CD4-positive, CD25-positive, alpha-beta regulatory T cell (primary cell): Measurements from ENCODE around the gene VRK3. TPM values are rescaled to one million over a fixed set of nuclear protein-coding genes. Genes with fewer than 3 reads are reported as not detected.

Source experiments
- ATAC-seq, 2 donors: fragments of 150-1000 bp; cut with Tn5 transposase; one replicate each; pipeline ENCODE4 v1.10.0; 2021; ENCODE audit warnings: low read depth in 2 of 2, moderate number of reproducible peaks in 2 of 2, moderate library complexity in 1 of 2
- DNase-seq, 3 donors: peaks; one replicate each; pipeline versions ENCODE4 v3.0.0 to v3.0.0-alpha.2; 2012 to 2022; ENCODE audit warnings: mixed read lengths in 1 of 3
- H3K27ac ChIP-seq: one replicate; pipeline ENCODE4 v1.7.0; 2013; ENCODE audit warnings: mild to moderate bottlenecking, low read length; ENCODE audit not compliant: insufficient read depth, poor library complexity, severe bottlenecking
- H3K27me3 ChIP-seq: one replicate; pipeline ENCODE4 v1.7.0; 2013; ENCODE audit warnings: low read length; ENCODE audit not compliant: control insufficient read depth, insufficient read depth
- H3K36me3 ChIP-seq: one replicate; pipeline ENCODE4 v1.7.0; 2013; ENCODE audit warnings: mild to moderate bottlenecking, low read length, moderate library complexity; ENCODE audit not compliant: control insufficient read depth, insufficient read depth
- H3K4me1 ChIP-seq: 2 replicates; pipeline ENCODE4 v1.7.0; 2013; ENCODE audit warnings: mild to moderate bottlenecking, low read length; ENCODE audit not compliant: insufficient read depth, control insufficient read depth, poor library complexity, severe bottlenecking
- H3K4me3 ChIP-seq: one replicate; pipeline ENCODE4 v1.7.0; 2013; ENCODE audit warnings: low read depth, mild to moderate bottlenecking, low read length, moderate library complexity
- H3K9me3 ChIP-seq, 2 experiments: 1 replicate in 1 of 2; 2 replicates in 1 of 2; pipeline ENCODE4 v1.7.0; 2013; ENCODE audit warnings: low read length in 2 of 2, mild to moderate bottlenecking in 1 of 2, moderate library complexity in 1 of 2; ENCODE audit not compliant: control insufficient read depth in 2 of 2
- H3K27ac Mint-ChIP-seq, 3 donors: one replicate each; pipeline ENCODE4 v1.8.0; 2020 to 2022; ENCODE audit warnings: mild to moderate bottlenecking in 3 of 3, mixed read lengths in 3 of 3, moderate library complexity in 2 of 3
- H3K27me3 Mint-ChIP-seq: one replicate; pipeline ENCODE4 v1.8.0; 2022; ENCODE audit warnings: mild to moderate bottlenecking, mixed read lengths
- H3K36me3 Mint-ChIP-seq: one replicate; pipeline ENCODE4 v1.8.0; 2020; ENCODE audit warnings: mixed read lengths
- H3K4me1 Mint-ChIP-seq, 4 donors: one replicate each; pipeline ENCODE4 v1.8.0; 2020 to 2022; ENCODE audit warnings: mixed read lengths in 4 of 4, mild to moderate bottlenecking in 1 of 4
- H3K4me3 Mint-ChIP-seq, 4 donors: one replicate each; pipeline ENCODE4 v1.8.0; 2020 to 2022; ENCODE audit warnings: mild to moderate bottlenecking in 4 of 4, mixed read lengths in 4 of 4, moderate library complexity in 3 of 4
- H3K9me3 Mint-ChIP-seq, 7 donors: one replicate each; pipeline ENCODE4 v1.8.0; 2020 to 2022; ENCODE audit warnings: mixed read lengths in 7 of 7, mild to moderate bottlenecking in 3 of 7, moderate library complexity in 2 of 7
- polyA plus RNA-seq, 4 donors: library from polyadenylated mRNA; unstranded; fragments of 300-500 nt; fragmentation: Illumina TruSeq; gene quantifications; one replicate each; pipeline ENCODE4 v1.2.3, GENCODE V29; 2021
- total RNA-seq: library from RNA; stranded (reverse); gene quantifications from one replicate; pipeline ENCODE4 v1.2.3, GENCODE V29; 2022

VRK3 gene
- total and polyA plus RNA-seq, 5 donors from 2014 or later = 87.9 to 99.9 (median 94.4) TPM

DNA sequence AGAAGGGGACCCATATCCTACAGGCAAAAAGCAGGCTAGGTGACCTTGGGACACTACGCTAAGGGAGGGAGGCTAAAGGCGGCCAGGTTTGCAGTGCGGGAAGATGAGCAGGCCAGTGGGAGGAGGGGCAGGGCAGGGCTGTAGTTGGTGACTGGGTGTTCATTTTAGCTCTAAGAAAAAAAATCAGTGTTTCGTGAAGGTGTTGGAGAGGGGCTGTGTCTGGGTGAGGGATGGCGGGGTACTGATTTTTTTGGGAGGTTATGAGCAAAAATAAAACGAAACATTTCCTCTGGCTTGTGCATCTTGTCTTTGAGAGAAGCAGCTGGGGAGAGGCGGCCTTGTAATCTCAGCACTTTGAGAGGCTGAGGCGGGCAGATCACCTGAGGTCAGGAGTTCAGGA, 91.5 kb downstream of the VRK3 start:
- peaks cover 6 to 52% (median 34%) of the 10 kb centered on the region in 4 donors for H3K4me1 Mint-ChIP-seq
- Histone ChIP-seq H3K36me3 (no peaks in the 10 kb centered on the region), H3K27me3 (no peaks in the 10 kb centered on the region), H3K9me3 (no peaks in the 10 kb centered on the region), H3K4me3 (no peak overlapping the region), H3K27ac (no peak overlapping the region), H3K4me1 (peaks cover 42% of the 10 kb centered on the region)
- ATAC-seq (no peak), DNase-seq (no peak)
- H3K9me3 Mint-ChIP-seq = no peaks in the 10 kb centered on the region
- H3K4me3 Mint-ChIP-seq = peak overlapping the region; percentile 68 to 87 (median 82)
- peaks cover 11% of the 10 kb centered on the region for H3K27me3 Mint-ChIP-seq
- H3K27ac Mint-ChIP-seq = peak overlapping the region in 2 of 3 donors; percentile 75 to 95
- H3K36me3 Mint-ChIP-seq = no peaks in the 10 kb centered on the region

DNA sequence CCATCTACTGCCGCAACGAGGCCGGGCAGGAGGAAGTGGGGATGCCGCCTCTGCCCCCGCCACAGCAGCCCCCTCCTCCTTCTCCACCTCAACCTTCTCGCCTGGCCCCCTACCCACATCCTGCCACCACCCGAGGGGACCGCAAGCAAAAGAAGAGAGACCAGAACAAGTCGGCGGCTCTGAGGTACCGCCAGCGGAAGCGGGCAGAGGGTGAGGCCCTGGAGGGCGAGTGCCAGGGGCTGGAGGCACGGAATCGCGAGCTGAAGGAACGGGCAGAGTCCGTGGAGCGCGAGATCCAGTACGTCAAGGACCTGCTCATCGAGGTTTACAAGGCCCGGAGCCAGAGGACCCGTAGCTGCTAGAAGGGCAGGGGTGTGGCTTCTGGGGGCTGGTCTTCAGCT, 92.4 kb downstream of the VRK3 start:
- peak overlapping the region in 1 of 3 donors; percentile 80 for H3K27ac Mint-ChIP-seq
- Histone ChIP-seq H3K4me1 (peaks cover 46% of the 10 kb centered on the region), H3K4me3 (no peak overlapping the region), H3K36me3 (no peaks in the 10 kb centered on the region), H3K9me3 (no peaks in the 10 kb centered on the region), H3K27me3 (no peaks in the 10 kb centered on the region), H3K27ac (no peak overlapping the region)
- peak; percentile 15 to 86 (median 60) for DNase-seq
- H3K36me3 Mint-ChIP-seq = no peaks in the 10 kb centered on the region
- peak overlapping the region; percentile 74 to 87 (median 83) for H3K4me3 Mint-ChIP-seq
- ATAC-seq = peak in 1 of 2 donors; percentile 14
- H3K27me3 Mint-ChIP-seq = peaks cover 16% of the 10 kb centered on the region
- H3K4me1 Mint-ChIP-seq = peaks cover 6 to 59% (median 41%) of the 10 kb centered on the region in 4 donors
- no peaks in the 10 kb centered on the region for H3K9me3 Mint-ChIP-seq

DNA sequence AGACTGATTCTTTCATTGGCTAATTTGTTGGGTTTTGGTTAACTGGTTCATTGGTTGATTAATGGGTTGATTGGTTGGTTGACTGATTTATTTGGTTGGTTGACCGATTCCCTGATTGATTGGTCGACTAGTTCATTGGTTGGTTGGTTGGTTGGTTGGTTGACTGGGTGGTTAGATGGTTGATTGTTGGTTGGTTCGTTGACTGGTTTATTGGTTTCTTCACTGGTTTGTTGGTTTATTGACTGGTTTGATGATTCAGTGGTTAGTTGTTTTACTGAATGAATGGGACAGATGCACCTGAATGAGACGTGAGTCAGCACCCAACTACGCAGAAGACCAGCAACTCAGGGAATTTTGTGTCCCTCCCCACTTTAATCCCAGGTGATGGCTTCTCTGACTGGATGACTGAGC, 93.1 kb downstream of the VRK3 start:
- H3K9me3 ChIP-seq = no peaks in the 10 kb centered on the region
- Mint-ChIP-seq H3K4me1 (peaks cover 11 to 62% (median 47%) of the 10 kb centered on the region in 4 donors), H3K4me3 (peak overlapping the region; percentile 56 to 97 (median 65)), H3K27me3 (peaks cover 16% of the 10 kb centered on the region), H3K27ac (peak overlapping the region in 1 of 3 donors; percentile 48), H3K9me3 (no peaks in the 10 kb centered on the region), H3K36me3 (peaks cover 5% of the 10 kb centered on the region)
- no peak for ATAC-seq
- no peaks in the 10 kb centered on the region for H3K27me3 ChIP-seq
- no peak overlapping the region for H3K27ac ChIP-seq
- peaks cover 6% of the 10 kb centered on the region for H3K36me3 ChIP-seq
- peaks cover 50% of the 10 kb centered on the region for H3K4me1 ChIP-seq
- H3K4me3 ChIP-seq = peak overlapping the region; percentile 18
- no peak for DNase-seq

DNA sequence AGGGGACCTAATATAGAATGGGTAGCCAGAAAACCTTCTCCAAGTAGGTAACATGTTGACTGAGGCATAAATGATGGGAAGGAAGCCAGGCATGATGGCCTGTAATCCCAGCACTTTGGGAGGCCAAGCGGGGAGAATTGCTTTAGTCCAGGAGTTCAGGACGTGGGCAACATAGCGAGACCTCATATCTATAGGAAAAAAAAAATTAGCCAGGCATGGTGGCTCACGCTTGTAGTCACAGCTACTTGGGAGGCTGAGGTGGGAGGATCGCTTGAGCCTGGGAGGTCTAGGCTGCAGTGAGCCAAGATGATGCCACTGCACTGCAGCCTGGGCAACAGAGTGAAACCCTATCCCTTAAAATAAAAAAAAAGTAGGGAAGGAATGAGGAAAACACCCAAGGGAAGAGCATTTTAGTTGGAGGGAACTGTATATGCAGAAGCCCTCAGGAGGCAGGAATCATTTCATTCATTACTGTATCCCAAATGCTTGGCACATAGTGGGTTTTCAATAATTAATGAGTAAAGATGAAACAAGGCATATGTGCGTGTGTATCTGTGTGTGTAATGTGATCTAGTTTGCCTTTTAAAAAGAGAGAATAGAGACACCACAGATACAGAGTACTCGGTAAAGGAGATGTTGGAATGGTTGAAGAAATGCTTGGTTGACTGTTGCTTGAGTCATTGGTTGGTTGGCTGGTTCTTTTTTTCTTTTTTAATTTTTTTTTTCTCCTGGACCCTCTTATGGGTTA, 93.7 kb downstream of the VRK3 start:
- H3K4me1 ChIP-seq = peaks cover 54% of the 10 kb centered on the region
- Mint-ChIP-seq H3K36me3 (peaks cover 5% of the 10 kb centered on the region), H3K27ac (peak overlapping the region in 2 of 3 donors; percentile 60 to 92), H3K4me3 (peak overlapping the region; percentile 0 to 97 (median 36)), H3K27me3 (peaks cover 16% of the 10 kb centered on the region), H3K9me3 (no peaks in the 10 kb centered on the region), H3K4me1 (peaks cover 11 to 67% (median 48%) of the 10 kb centered on the region in 4 donors)
- DNase-seq (no peak), ATAC-seq (no peak)
- no peak overlapping the region for H3K27ac ChIP-seq
- H3K36me3 ChIP-seq = peaks cover 11% of the 10 kb centered on the region
- H3K4me3 ChIP-seq = peak overlapping the region; percentile 18
- no peaks in the 10 kb centered on the region for H3K9me3 ChIP-seq
- H3K27me3 ChIP-seq = no peaks in the 10 kb centered on the region

DNA sequence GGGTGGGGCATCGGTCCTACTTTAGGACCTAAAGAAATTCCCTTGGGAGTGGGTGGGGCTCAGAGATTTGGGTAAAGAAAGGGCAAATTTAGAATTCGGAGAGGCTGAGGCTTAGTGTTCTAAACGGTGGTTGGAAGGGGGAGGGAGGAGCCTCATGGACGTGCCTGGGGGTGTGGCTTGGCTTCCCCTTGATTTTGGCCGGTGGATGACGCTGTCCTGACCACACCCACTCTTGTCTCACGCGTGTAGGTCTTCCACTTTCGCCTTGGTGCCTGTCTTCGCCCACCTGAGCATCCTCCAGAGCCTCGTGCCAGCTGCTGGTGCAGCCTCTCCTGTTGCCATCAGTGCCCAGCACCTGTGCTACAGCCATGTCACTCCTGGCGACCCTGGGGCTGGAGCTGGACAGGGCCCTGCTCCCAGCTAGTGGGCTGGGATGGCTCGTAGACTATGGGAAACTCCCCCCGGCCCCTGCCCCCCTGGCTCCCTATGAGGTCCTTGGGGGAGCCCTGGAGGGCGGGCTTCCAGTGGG, 94.6 kb downstream of the VRK3 start:
- H3K27me3 Mint-ChIP-seq = peaks cover 16% of the 10 kb centered on the region
- H3K36me3 Mint-ChIP-seq = peaks cover 5% of the 10 kb centered on the region
- H3K27me3 ChIP-seq = no peaks in the 10 kb centered on the region
- peaks cover 14% of the 10 kb centered on the region for H3K36me3 ChIP-seq
- H3K4me1 Mint-ChIP-seq = peaks cover 11 to 72% (median 48%) of the 10 kb centered on the region in 4 donors
- peak overlapping the region; percentile 95 for H3K27ac ChIP-seq
- H3K4me3 Mint-ChIP-seq = peak overlapping the region; percentile 67 to 99 (median 97)
- peaks cover 54% of the 10 kb centered on the region for H3K4me1 ChIP-seq
- H3K9me3 ChIP-seq = no peaks in the 10 kb centered on the region
- ATAC-seq (no peak), DNase-seq (peak in 2 of 3 donors; percentile 18 to 19)
- peak overlapping the region; percentile 98 to 99 (median 98) for H3K27ac Mint-ChIP-seq
- no peak overlapping the region for H3K4me3 ChIP-seq
- H3K9me3 Mint-ChIP-seq = no peaks in the 10 kb centered on the region

DNA sequence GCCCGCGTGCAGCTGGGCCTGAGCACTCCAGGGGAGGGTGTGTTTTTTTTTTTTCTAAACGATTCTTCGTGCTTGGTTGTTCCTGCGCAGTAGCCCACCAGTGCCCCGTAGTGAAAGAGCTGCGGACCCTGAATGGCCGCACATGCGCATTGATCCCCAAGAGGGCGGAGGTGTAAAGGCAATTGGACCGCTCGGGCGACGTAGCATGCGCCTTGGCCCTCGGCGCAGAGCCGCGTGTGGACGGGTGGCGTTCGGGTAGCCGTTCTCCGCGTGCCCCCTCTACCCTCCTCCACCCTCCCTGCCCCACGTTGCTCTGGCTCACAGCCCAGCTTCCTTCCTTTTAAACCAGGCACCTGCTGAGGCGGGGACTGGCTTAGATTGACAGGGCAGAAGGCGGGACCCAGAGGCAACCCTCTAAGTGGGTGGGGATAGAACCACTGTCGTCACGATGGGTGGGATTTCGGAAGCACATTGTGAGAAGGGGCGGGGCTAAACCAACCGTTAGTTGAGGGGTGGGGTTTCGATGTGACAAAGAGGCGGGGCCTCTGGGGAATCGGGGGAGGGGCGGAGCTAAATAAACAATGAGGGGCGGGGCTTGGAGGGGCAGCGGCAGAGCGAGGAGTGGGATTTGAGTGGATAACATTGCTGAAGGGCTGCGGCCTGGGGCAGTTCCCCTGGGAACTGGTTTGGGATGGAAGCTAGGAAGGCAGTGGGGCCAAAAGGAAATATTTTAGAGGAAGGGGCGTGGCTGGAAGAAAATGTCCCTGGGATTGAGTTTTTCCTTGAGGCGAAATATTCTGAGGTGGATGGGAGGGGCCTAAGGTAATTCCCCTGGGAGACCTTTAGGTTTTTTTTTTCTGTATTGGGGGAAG, 95.3 kb downstream of the VRK3 start:
- peak; percentile 89 for ATAC-seq
- Histone ChIP-seq H3K36me3 (peaks cover 19% of the 10 kb centered on the region), H3K9me3 (no peaks in the 10 kb centered on the region), H3K27me3 (no peaks in the 10 kb centered on the region), H3K4me1 (peaks cover 54% of the 10 kb centered on the region), H3K4me3 (peak overlapping the region; percentile 84), H3K27ac (peak overlapping the region; percentile 95)
- Mint-ChIP-seq H3K27me3 (peaks cover 16% of the 10 kb centered on the region), H3K27ac (peak overlapping the region; percentile 98 to 99 (median 98)), H3K4me1 (peaks cover 11 to 76% (median 51%) of the 10 kb centered on the region in 4 donors), H3K4me3 (peak overlapping the region; percentile 97 to 99 (median 97)), H3K9me3 (peaks cover 0 to 3% (median 0%) of the 10 kb centered on the region in 7 donors), H3K36me3 (peaks cover 9% of the 10 kb centered on the region)
- DNase-seq = peak; percentile 87 to 97 (median 95)

DNA sequence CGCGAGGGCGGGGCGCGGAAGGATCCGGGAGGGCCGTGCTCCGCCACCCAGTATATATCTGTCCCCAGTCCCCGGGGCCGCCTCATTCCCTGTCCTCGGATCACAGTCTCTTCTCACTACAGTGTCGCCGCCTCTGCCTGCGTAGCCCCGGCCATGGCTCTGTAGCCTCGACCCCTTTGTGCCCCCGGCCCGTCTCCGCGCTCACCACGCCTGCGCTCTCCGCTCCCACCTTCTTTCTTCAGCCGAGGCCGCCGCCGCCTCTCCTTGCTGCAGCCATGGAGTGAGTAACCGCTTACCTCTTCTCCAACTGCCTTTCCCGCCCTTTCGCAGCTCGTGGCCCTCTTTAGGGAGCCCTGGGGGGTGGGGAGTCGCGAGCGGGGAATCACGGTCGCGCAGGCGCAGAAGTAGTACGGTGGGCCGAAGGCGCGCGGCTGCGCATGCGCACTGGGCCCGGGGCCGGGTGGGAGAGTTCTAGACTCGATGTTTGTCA, 96.0 kb downstream of the VRK3 start, which contains the start of the genes ATF5 and NUP62:
TSS of gene ATF5 (plus strand) at position 85 of the 490 bp plus-strand sequence. CDS start 1,646 bp downstream, outside the sequence.
TSS of gene NUP62 (minus strand) at position 384 of the 490 bp plus-strand sequence. CDS start 19,697 bp downstream, outside the sequence.
- H3K27ac Mint-ChIP-seq = peak within 1 kb of the TSS; percentile 98 to 99 (median 98)
- H3K36me3 Mint-ChIP-seq = peaks cover 9% of the 10 kb centered on the region
- H3K9me3 Mint-ChIP-seq = peaks cover 0 to 3% (median 0%) of the 10 kb centered on the region in 7 donors
- H3K4me1 Mint-ChIP-seq = peaks cover 11 to 79% (median 51%) of the 10 kb centered on the region in 4 donors
- H3K4me1 ChIP-seq = peaks cover 58% of the 10 kb centered on the region
- no peaks in the 10 kb centered on the region for H3K27me3 ChIP-seq
- peak within 1 kb of the TSS; percentile 97 to 99 (median 97) for H3K4me3 Mint-ChIP-seq
- no peaks in the 10 kb centered on the region for H3K9me3 ChIP-seq
- H3K4me3 ChIP-seq = peak within 1 kb of the TSS; percentile 84
- DNase-seq (peak; percentile 86 to 93 (median 90)), ATAC-seq (peak; percentile 34 to 42)
- H3K27me3 Mint-ChIP-seq = peaks cover 16% of the 10 kb centered on the region
- peak within 1 kb of the TSS; percentile 95 for H3K27ac ChIP-seq
- peaks cover 24% of the 10 kb centered on the region for H3K36me3 ChIP-seq
